AG04450 (cell line): Measurements from ENCODE around the gene KRTAP3-3. TPM values are rescaled to one million over a fixed set of nuclear protein-coding genes. Genes with fewer than 3 reads are reported as not detected.
A peak's percentile ranks its signal among the peaks of the same experiment; 100 is the strongest.

ENCODE experiments used
- CTCF ChIA-PET: fragments of 300-600, 350-600 bp; formaldehyde crosslinking; extraction: SDS; loops from one replicate; lab custom pipeline; 2022; ENCODE audit warnings: antibody characterized with exemption, inconsistent platforms; lab: Charles Lee
- POLR2A ChIA-PET: fragments of 350-600 bp; formaldehyde crosslinking; extraction: SDS; loops from one replicate; lab custom pipeline; 2021; ENCODE audit warnings: antibody characterized with exemption, inconsistent platforms; lab: Yijun Ruan, JAX
- DNase-seq: peaks from one replicate; pipeline ENCODE4 v3.0.0-alpha.2; 2011; ENCODE audit warnings: low read depth, low spot score
- H3K27ac ChIP-seq: one replicate; pipeline ENCODE4 v1.5.1; 2012; ENCODE audit warnings: low read depth, low read length, control low read depth
- H3K27me3 ChIP-seq: one replicate; pipeline ENCODE4 v1.6.0; 2012; ENCODE audit warnings: low read length; ENCODE audit not compliant: control insufficient read depth, insufficient read depth
- H3K4me3 ChIP-seq: 2 replicates; pipeline ENCODE4 v1.5.1; 2011; ENCODE audit warnings: mild to moderate bottlenecking, low read depth, low read length, control low read depth
- H3K9me3 ChIP-seq: 2 replicates; pipeline ENCODE4 v1.5.1; 2012; ENCODE audit warnings: low read length; ENCODE audit not compliant: control insufficient read depth, insufficient read depth
- CTCF ChIP-seq: IDR thresholded peaks from 2 replicates; pipeline ENCODE4 v1.5.1; 2011; ENCODE audit warnings: low read depth, low read length, control low read depth, inconsistent platforms
- polyA plus RNA-seq: library from polyadenylated mRNA; depleted of rRNA; stranded (reverse); fragments of >200 nt; gene quantifications from 2 replicates; pipeline ENCODE4 v1.2.3, GENCODE V29; 2011

KRTAP3-3 gene
- polyA plus RNA-seq, 1 experiment = not detected

- POLR2A ChIA-PET = interaction anchor here (0.7 to 1.3 kb wide), 3 partner anchors 47 to 733 kb away, joined by 3 to 4 read pairs (median 4); partner anchors contain the start of gene KRTAP1-1
- no peaks in the 10 kb centered on the region for H3K27me3 ChIP-seq
- CTCF ChIA-PET = interaction anchor here (1.4 kb wide), 1 partner anchor 592 kb away, joined by 9 read pairs; no protein-coding TSS in a partner anchor
Observed at GRCh38 chr17:40956401-40957254, 37.3 kb downstream of the KRTAP3-3 start.

GRCh38 chr17:40953881-40954280 is 40.1 kb downstream of the KRTAP3-3 start:
- TF ChIP-seq CTCF = no peak
- ChIA-PET CTCF (no interaction called here), POLR2A (interaction anchor here (1.6 kb wide), 1 partner anchor 105 kb away, joined by 5 read pairs; no protein-coding TSS in a partner anchor)
- H3K27me3 ChIP-seq = no peaks in the 10 kb centered on the region
- no peak overlapping the region for H3K4me3 ChIP-seq
- peak; percentile 65 for DNase-seq
- no peaks in the 10 kb centered on the region for H3K9me3 ChIP-seq
- peak overlapping the region; percentile 22 for H3K27ac ChIP-seq

More at GRCh38 chr17:40956401-40957254, 37.3 kb downstream of the KRTAP3-3 start:
- no peak for TF ChIP-seq CTCF
- H3K27ac ChIP-seq = peak overlapping the region; percentile 71
- H3K4me3 ChIP-seq = no peak overlapping the region
- no peaks in the 10 kb centered on the region for H3K9me3 ChIP-seq
- peak; percentile 96 for DNase-seq

GRCh38 chr17:40952661-40953060 is 41.3 kb downstream of the KRTAP3-3 start:
- peak; percentile 84 for DNase-seq
- TF ChIP-seq CTCF = no peak
- POLR2A ChIA-PET = interaction anchor here (1.2 to 1.6 kb wide), 3 partner anchors 37 to 106 kb away, joined by 3 to 5 read pairs (median 5); no protein-coding TSS in a partner anchor

GRCh38 chr17:40952154-40952553 is 41.8 kb downstream of the KRTAP3-3 start:
- CTCF ChIA-PET = interaction anchor here (0.9 to 1.0 kb wide), 2 partner anchors 370 to 597 kb away, joined by 3 to 7 read pairs; no protein-coding TSS in a partner anchor
- Histone ChIP-seq H3K9me3 (no peaks in the 10 kb centered on the region), H3K4me3 (no peak overlapping the region), H3K27me3 (no peaks in the 10 kb centered on the region), H3K27ac (peak overlapping the region; percentile 67)
- POLR2A ChIA-PET = interaction anchor here (1.2 to 1.6 kb wide), 3 partner anchors 36 to 107 kb away, joined by 3 to 5 read pairs (median 5); no protein-coding TSS in a partner anchor
- TF ChIP-seq CTCF = no peak
- no peak for DNase-seq

More at GRCh38 chr17:40952661-40953060, 41.3 kb downstream of the KRTAP3-3 start:
- no peaks in the 10 kb centered on the region for H3K9me3 ChIP-seq
- H3K27me3 ChIP-seq = no peaks in the 10 kb centered on the region
- CTCF ChIA-PET = interaction anchor here (1.0 kb wide), 1 partner anchor 596 kb away, joined by 7 read pairs; no protein-coding TSS in a partner anchor
- H3K27ac ChIP-seq = no peak overlapping the region
- no peak overlapping the region for H3K4me3 ChIP-seq
